Vagina (tissue), 2 donors: Measurements from ENCODE around the gene AADAT. TPM values are rescaled to one million over a fixed set of nuclear protein-coding genes. Genes with fewer than 3 reads are reported as not detected.

Experiments used
- DNase-seq, 2 donors: peaks; one replicate each; pipeline ENCODE4 v3.0.0-alpha.2; 2017; ENCODE audit errors: extremely low spot score in 2 of 2
- H3K27ac ChIP-seq: fragments of 200-600 bp; sonication (generic); one replicate; pipeline ENCODE4 v1.5.1; 2019
- H3K27me3 ChIP-seq: fragments of 200-600 bp; sonication (generic); one replicate; pipeline ENCODE4 v1.5.1; 2019
- H3K36me3 ChIP-seq, 2 donors: fragments of 200-600 bp; sonication (generic); one replicate each; pipeline ENCODE4 v1.5.1; 2017 to 2019
- H3K4me1 ChIP-seq: fragments of 200-600 bp; sonication (generic); one replicate; pipeline ENCODE4 v1.5.1; 2019
- H3K4me3 ChIP-seq, 2 donors: fragments of 200-600 bp; sonication (generic); 1 replicate in 1 of 2; 2 replicates in 1 of 2; pipeline ENCODE4 v1.5.1; 2016 to 2019
- H3K9me3 ChIP-seq: fragments of 200-600 bp; sonication (generic); one replicate; pipeline ENCODE4 v1.5.1; 2019
- POLR2A ChIP-seq, 2 donors: fragments of 450-650 bp; IDR thresholded peaks; one replicate each; pipeline ENCODE4 v1.6.1; 2017; ENCODE audit warnings: antibody characterized with exemption in 2 of 2, mild to moderate bottlenecking in 2 of 2, moderate library complexity in 2 of 2
- POLR2AphosphoS5 ChIP-seq, 2 donors: sonication (generic); formaldehyde crosslinking; IDR thresholded peaks; one replicate each; pipeline ENCODE4 v1.9.0; 2017; ENCODE audit warnings: antibody characterized with exemption in 2 of 2, mild to moderate bottlenecking in 2 of 2, low read depth in 1 of 2; ENCODE audit not compliant: insufficient read depth in 1 of 2
- intact Hi-C: fragments of 100-400 bp; cut with DNase I; formaldehyde crosslinking; loops from one replicate; pipeline ENCODE4 v1.15.1; 2023
- total RNA-seq: library from RNA; depleted of rRNA; stranded (reverse); fragments of >200 nt; gene quantifications from one replicate; pipeline ENCODE4 v1.2.3, GENCODE V29; 2016
- TF ChIP-seq, protein P1 (sequence below), 3 experiments: fragments of 450-650 bp in 2 of 3; fragments of 200-600 bp in 1 of 3; sonication (generic) in 1 of 3; IDR thresholded peaks; one replicate each; pipeline ENCODE4 v1.5.1; 2017 to 2019; ENCODE audit warnings: antibody characterized with exemption in 3 of 3, mild to moderate bottlenecking in 2 of 3, moderate library complexity in 2 of 3

The AADAT gene
- 3.7 TPM for total RNA-seq

DNA sequence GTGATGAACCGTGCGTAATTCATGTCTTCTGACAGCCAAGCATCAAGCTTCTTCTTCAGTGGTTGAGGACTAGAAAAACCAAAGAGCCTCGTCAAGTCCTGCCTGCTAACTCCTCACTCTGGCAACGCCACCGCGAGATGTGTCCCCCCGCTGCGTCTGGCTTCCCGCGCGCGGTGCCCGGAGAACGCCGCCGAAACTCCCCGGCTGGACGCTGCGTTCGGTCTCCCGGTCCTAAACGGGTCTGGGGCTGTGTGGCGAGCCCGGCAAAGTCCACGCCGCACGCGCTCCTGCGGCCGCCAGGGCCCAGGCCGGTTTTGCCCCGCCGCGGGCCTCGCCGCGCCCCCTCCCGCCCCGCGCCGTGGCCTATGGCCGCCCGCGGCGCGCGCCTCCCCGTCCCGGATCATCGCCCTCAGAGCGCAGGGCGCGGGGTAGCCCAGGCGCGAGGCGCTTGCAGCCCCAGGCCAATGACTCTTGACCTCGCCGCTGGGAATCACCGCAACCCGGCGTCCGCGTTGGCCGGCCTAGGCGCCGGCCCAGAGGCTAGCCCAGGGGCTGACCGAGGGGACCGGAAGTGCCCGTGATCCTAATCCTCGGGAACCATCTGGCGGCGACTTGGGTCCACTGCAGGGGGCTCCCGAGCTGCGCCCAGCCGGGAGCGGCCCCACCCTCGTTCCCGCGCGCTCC is at the start of gene AADAT:
Gene AADAT, minus strand, starts transcription at position 289 of the 684 bp plus-strand sequence. Its CDS starts 266 bp downstream, at position 23.
- Histone ChIP-seq H3K9me3 (no peaks in the 10 kb centered on the region), H3K27ac (peak within 1 kb of the TSS; percentile 40), H3K4me3 (peak within 1 kb of the TSS; percentile 53 to 69), H3K36me3 (no peaks in the 10 kb centered on the region), H3K27me3 (no peaks in the 10 kb centered on the region), H3K4me1 (peaks cover 10% of the 10 kb centered on the region)
- intact Hi-C loops: no loop called here
- TF ChIP-seq POLR2A (IDR thresholded peaks at IDR 0.05) (no peak), POLR2AphosphoS5 (IDR thresholded peaks at IDR 0.05; ENCODE audit: insufficient read depth in 1 of 2, low read depth in 1 of 2) (peak in 1 of 2 donors; percentile 18)
- TF ChIP-seq, protein P1, sequence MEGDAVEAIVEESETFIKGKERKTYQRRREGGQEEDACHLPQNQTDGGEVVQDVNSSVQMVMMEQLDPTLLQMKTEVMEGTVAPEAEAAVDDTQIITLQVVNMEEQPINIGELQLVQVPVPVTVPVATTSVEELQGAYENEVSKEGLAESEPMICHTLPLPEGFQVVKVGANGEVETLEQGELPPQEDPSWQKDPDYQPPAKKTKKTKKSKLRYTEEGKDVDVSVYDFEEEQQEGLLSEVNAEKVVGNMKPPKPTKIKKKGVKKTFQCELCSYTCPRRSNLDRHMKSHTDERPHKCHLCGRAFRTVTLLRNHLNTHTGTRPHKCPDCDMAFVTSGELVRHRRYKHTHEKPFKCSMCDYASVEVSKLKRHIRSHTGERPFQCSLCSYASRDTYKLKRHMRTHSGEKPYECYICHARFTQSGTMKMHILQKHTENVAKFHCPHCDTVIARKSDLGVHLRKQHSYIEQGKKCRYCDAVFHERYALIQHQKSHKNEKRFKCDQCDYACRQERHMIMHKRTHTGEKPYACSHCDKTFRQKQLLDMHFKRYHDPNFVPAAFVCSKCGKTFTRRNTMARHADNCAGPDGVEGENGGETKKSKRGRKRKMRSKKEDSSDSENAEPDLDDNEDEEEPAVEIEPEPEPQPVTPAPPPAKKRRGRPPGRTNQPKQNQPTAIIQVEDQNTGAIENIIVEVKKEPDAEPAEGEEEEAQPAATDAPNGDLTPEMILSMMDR (IDR thresholded peaks at IDR 0.05): peak; percentile 26 to 71 (median 57)
- no peak for DNase-seq

DNA sequence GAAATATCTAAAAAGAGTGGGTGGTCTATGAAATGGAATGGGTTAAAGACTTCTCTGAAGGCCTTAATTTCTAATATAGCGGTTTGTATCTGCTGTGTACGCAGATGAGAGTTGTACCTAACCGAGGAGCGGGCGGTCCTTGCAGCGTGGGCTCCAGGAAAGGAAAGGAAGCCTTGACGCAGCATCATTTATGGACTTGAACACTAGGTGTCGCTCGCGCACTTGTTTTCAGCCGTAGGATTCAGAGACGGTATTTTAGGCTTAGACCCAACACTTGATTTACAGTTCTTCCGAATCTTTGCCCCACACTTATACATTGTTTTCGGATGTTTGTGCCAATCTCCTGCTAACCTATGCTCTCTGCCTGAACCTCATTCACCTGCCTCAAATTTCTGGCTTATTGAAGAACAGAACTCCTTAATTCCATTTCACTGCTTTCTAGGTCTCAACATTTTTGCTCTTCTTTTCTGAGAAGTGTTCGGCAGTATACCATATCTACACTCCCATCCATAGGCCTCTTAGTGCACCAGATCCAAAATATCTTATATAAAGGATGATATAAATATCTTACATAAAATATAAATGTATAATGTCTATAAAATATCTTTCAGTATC is 48.9 kb upstream of the AADAT start:
- H3K4me1 ChIP-seq: peaks cover 7% of the 10 kb centered on the region
- H3K27ac ChIP-seq: no peak overlapping the region
- TF ChIP-seq POLR2AphosphoS5 (IDR thresholded peaks at IDR 0.05; ENCODE audit: insufficient read depth in 1 of 2, low read depth in 1 of 2): no peak
- no peak for TF ChIP-seq POLR2A (IDR thresholded peaks at IDR 0.05)
- TF ChIP-seq, protein P1 (IDR thresholded peaks at IDR 0.05): peak; percentile 40 to 73 (median 53)
- no peak for DNase-seq
- H3K9me3 ChIP-seq: no peaks in the 10 kb centered on the region
- no peaks in the 10 kb centered on the region for H3K27me3 ChIP-seq
- no peak overlapping the region for H3K4me3 ChIP-seq
- no peaks in the 10 kb centered on the region for H3K36me3 ChIP-seq
- intact Hi-C loops: no loop called here

DNA sequence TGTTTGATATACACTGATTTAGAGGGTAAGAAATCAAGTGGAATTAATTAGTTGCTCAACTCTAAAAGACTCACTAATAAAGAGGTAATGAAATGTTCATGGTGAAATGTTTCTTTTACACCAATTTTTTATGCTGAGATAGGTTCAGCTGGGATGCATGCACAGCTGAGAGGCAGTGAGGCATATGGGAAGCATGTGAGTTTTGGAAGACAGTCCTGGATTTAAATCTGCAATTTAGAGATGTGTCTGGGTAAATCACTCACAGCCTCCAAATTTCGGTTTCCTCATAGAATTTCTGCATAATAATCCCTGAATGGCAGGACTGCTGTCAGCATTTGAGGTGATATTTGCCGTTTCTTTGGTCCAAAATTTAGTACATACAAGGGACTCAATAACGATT is 48.2 kb upstream of the AADAT start:
- TF ChIP-seq, protein P1 (IDR thresholded peaks at IDR 0.05): no peak
- TF ChIP-seq POLR2A (IDR thresholded peaks at IDR 0.05) (no peak), POLR2AphosphoS5 (IDR thresholded peaks at IDR 0.05; ENCODE audit: insufficient read depth in 1 of 2, low read depth in 1 of 2) (no peak)
- DNase-seq: no peak
- peaks cover 7% of the 10 kb centered on the region for H3K4me1 ChIP-seq
- H3K27me3 ChIP-seq: no peaks in the 10 kb centered on the region
- H3K27ac ChIP-seq: no peak overlapping the region
- intact Hi-C loops: no loop called here
- no peak overlapping the region for H3K4me3 ChIP-seq
- no peaks in the 10 kb centered on the region for H3K36me3 ChIP-seq
- no peaks in the 10 kb centered on the region for H3K9me3 ChIP-seq

DNA sequence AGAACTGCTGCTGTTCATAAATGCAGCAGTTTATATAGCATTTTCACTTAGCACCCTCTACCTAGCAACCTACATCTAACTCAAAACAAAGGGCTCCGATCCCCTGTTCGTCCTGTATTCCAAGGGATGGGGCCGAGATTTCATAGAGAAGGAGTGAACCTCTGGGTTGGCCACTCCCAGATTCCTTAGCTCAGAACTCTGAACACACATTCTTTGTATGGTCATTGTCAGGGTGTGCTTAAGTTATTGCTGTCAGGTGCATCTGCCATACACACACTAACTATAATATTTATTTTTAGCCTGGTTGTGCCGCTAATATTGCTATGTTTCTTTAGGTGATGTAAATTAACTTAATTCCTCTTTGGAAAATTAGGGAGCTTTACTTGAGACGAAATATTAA is 47.7 kb upstream of the AADAT start:
- H3K4me1 ChIP-seq: peaks cover 7% of the 10 kb centered on the region
- intact Hi-C loops: no loop called here
- H3K4me3 ChIP-seq: no peak overlapping the region
- TF ChIP-seq POLR2AphosphoS5 (IDR thresholded peaks at IDR 0.05; ENCODE audit: insufficient read depth in 1 of 2, low read depth in 1 of 2) (no peak), POLR2A (IDR thresholded peaks at IDR 0.05) (no peak)
- TF ChIP-seq, protein P1 (IDR thresholded peaks at IDR 0.05): no peak
- H3K9me3 ChIP-seq: no peaks in the 10 kb centered on the region
- no peak for DNase-seq
- H3K36me3 ChIP-seq: no peaks in the 10 kb centered on the region
- H3K27me3 ChIP-seq: no peaks in the 10 kb centered on the region
- no peak overlapping the region for H3K27ac ChIP-seq

DNA sequence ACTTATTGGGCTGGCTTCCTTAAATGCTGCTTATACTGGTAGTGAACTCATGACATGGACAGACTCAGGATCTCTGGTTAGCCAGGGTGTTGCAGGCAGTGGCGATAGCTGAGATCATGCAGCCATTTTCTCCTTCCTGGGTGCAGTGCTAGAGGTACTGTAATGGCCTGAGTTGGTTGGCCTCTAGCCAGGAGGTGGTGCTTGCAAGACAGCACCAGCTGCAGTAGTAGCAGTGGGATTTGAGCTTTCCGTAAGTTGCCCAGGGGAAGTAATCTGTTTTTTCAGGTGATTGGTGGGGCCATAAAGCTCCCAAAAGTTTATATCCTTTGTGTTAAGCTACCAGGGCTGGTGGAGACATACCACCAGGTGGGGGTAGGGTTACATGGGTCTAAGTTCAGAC is 45.1 kb upstream of the AADAT start:
- no peaks in the 10 kb centered on the region for H3K9me3 ChIP-seq
- no peaks in the 10 kb centered on the region for H3K27me3 ChIP-seq
- intact Hi-C loops: no loop called here
- TF ChIP-seq POLR2AphosphoS5 (IDR thresholded peaks at IDR 0.05; ENCODE audit: insufficient read depth in 1 of 2, low read depth in 1 of 2) (no peak), POLR2A (IDR thresholded peaks at IDR 0.05) (no peak)
- TF ChIP-seq, protein P1 (IDR thresholded peaks at IDR 0.05): no peak
- H3K27ac ChIP-seq: no peak overlapping the region
- H3K4me1 ChIP-seq: peaks cover 7% of the 10 kb centered on the region
- DNase-seq: no peak
- H3K36me3 ChIP-seq: no peaks in the 10 kb centered on the region
- no peak overlapping the region for H3K4me3 ChIP-seq
